Kidney epithelial cell (primary cell): ENCODE measurements around the gene BTN3A1. TPM values are rescaled to one million over a fixed set of nuclear protein-coding genes. Genes with fewer than 3 reads are reported as not detected.

Experiments
- DNase-seq: peaks from one replicate; pipeline ENCODE4 v3.0.0-alpha.2; 2010; ENCODE audit warnings: low read depth
- H3K27me3 ChIP-seq: 2 replicates; pipeline ENCODE4 v1.6.0; 2011; ENCODE audit warnings: low read length; ENCODE audit not compliant: control insufficient read depth, insufficient read depth
- H3K36me3 ChIP-seq: 2 replicates; pipeline ENCODE4 v1.5.1; 2011; ENCODE audit warnings: low read length; ENCODE audit not compliant: control insufficient read depth, insufficient read depth
- H3K4me3 ChIP-seq: 2 replicates; pipeline ENCODE4 v1.5.1; 2011; ENCODE audit warnings: low read depth, mild to moderate bottlenecking, control low read depth, low read length
- CTCF ChIP-seq: IDR thresholded peaks from 2 replicates; pipeline ENCODE4 v1.5.1; 2011; ENCODE audit warnings: mild to moderate bottlenecking, moderate library complexity, low read length, control low read depth, inconsistent platforms; ENCODE audit not compliant: insufficient read depth, poor library complexity, severe bottlenecking
- total RNA-seq: library from RNA; depleted of rRNA; stranded (reverse); fragments of >200 nt; gene quantifications from 2 replicates; pipeline ENCODE4 v1.2.3, GENCODE V29; 2015

The BTN3A1 gene
- total RNA-seq, 1 donor from 2014 or later: 11.7 TPM

GRCh38 chr6:26401389-26401986, 587 bp upstream of the BTN3A1 start:
- no peak for TF ChIP-seq CTCF
- H3K4me3 ChIP-seq: peak overlapping the region; percentile 52
- no peaks in the 10 kb centered on the region for H3K27me3 ChIP-seq
- DNase-seq: no peak
- H3K36me3 ChIP-seq: no peaks in the 10 kb centered on the region

DNA sequence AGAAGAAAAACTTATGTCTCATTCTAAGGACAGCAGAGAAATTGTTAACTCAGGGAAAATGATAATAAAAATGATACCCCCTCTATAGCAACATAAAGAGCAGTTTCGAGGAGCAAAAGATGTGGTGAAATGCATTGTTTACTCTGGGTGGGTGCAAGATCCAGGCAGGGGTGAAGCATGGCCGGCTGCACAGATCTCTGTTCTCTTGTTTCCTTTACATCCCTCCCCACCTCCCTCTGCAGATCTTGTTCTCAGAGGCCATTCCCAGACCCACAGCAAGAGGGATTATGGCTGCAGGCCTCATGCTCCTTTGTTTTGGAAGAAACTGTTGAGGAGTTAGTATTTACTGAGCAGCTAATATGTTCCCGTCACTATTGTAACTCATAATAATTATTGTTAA, 1.8 kb downstream of the BTN3A1 start:
- no peak for TF ChIP-seq CTCF

DNA sequence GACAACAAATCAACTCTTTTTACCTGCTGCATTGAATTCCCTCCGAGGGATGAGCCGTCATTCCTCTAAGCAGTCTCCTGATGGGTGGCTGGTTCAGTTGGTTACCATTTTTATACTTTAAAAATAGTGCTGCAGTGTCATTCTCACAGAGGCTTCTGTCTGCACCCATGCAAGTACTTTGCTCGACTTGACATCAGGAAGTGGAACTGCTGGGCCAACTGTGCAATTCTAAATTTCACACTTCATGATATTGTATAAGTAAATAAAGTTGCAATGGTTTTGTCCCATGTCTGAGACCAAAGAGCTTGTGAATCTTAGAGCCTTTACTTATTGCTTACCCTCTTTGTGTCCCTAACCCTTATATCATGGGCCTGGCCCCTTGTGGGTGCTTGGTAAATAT, 2.5 kb downstream of the BTN3A1 start:
- Histone ChIP-seq H3K4me3 (no peak overlapping the region), H3K27me3 (no peaks in the 10 kb centered on the region), H3K36me3 (no peaks in the 10 kb centered on the region)
- no peak for TF ChIP-seq CTCF
- DNase-seq: no peak

More for the DNA sequence above, 1.8 kb downstream of the BTN3A1 start:
- Histone ChIP-seq H3K4me3 (no peak overlapping the region), H3K27me3 (no peaks in the 10 kb centered on the region), H3K36me3 (no peaks in the 10 kb centered on the region)
- no peak for DNase-seq

GRCh38 chr6:26408828-26409730, 7.0 kb downstream of the BTN3A1 start:
- no peak for DNase-seq
- Histone ChIP-seq H3K36me3 (no peaks in the 10 kb centered on the region), H3K27me3 (no peaks in the 10 kb centered on the region), H3K4me3 (no peak overlapping the region)
- TF ChIP-seq CTCF: no peak

- no peak for TF ChIP-seq CTCF
- no peaks in the 10 kb centered on the region for H3K27me3 ChIP-seq
- DNase-seq: no peak
- H3K4me3 ChIP-seq: no peak overlapping the region
- no peaks in the 10 kb centered on the region for H3K36me3 ChIP-seq
These were observed 9.7 kb downstream of the BTN3A1 start for GRCh38 chr6:26411751-26412150.

GRCh38 chr6:26412228-26412627, 10.2 kb downstream of the BTN3A1 start:
- DNase-seq: no peak
- no peak for TF ChIP-seq CTCF
- H3K4me3 ChIP-seq: no peak overlapping the region
- no peaks in the 10 kb centered on the region for H3K27me3 ChIP-seq
- no peaks in the 10 kb centered on the region for H3K36me3 ChIP-seq
